ENCODE data around the gene GINS3.

DNA sequence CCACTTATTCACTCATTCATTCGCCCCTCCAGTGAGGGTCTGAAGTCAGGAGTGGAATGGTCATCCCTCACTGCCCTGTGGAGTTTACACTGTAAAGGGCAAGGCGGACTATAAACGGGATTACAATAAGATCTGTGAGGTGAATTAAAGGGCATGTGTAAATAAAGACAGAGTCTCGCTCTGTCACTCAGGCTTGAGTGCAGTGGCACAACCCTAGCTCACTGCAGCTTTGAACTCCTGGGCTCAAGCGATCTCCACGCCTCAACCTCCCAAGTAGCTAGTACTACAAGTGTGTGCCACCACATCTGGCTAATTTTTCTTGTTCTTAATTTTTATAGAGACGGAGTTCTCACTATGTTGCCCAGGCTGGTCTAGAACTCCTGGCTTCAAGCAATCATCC is 25.8 kb downstream of the GINS3 start:
- TF ChIP-seq, protein P1, sequence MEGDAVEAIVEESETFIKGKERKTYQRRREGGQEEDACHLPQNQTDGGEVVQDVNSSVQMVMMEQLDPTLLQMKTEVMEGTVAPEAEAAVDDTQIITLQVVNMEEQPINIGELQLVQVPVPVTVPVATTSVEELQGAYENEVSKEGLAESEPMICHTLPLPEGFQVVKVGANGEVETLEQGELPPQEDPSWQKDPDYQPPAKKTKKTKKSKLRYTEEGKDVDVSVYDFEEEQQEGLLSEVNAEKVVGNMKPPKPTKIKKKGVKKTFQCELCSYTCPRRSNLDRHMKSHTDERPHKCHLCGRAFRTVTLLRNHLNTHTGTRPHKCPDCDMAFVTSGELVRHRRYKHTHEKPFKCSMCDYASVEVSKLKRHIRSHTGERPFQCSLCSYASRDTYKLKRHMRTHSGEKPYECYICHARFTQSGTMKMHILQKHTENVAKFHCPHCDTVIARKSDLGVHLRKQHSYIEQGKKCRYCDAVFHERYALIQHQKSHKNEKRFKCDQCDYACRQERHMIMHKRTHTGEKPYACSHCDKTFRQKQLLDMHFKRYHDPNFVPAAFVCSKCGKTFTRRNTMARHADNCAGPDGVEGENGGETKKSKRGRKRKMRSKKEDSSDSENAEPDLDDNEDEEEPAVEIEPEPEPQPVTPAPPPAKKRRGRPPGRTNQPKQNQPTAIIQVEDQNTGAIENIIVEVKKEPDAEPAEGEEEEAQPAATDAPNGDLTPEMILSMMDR (IDR thresholded peaks at IDR 0.05): no peak
- no peak for TF ChIP-seq POLR2A (IDR thresholded peaks at IDR 0.05)

Data from suprapubic skin (tissue), 3 donors.